Large intestine (tissue), 3 donors: Measurements from ENCODE around the gene DNMT1. TPM values are rescaled to one million over a fixed set of nuclear protein-coding genes. Genes with fewer than 3 reads are reported as not detected.

Experiments used
- DNase-seq, 2 donors: peaks; one replicate each; pipeline versions ENCODE4 v3.0.0 to v3.0.0-alpha.2; 2013
- H3K27ac ChIP-seq: one replicate; pipeline ENCODE4 v1.5.1; 2013; ENCODE audit warnings: low read length
- H3K27me3 ChIP-seq: 2 replicates; pipeline ENCODE4 v1.6.1; 2013; ENCODE audit warnings: low read length; ENCODE audit not compliant: control insufficient read depth, insufficient read depth
- H3K36me3 ChIP-seq: 2 replicates; pipeline ENCODE4 v1.6.1; 2013; ENCODE audit warnings: low read length; ENCODE audit not compliant: control insufficient read depth, insufficient read depth
- H3K4me1 ChIP-seq: one replicate; pipeline ENCODE4 v1.6.1; 2013; ENCODE audit warnings: low read length; ENCODE audit not compliant: control insufficient read depth, insufficient read depth
- H3K4me3 ChIP-seq: one replicate; pipeline ENCODE4 v1.5.1; 2013; ENCODE audit warnings: low read length
- H3K9me3 ChIP-seq: one replicate; pipeline ENCODE4 v1.6.1; 2013; ENCODE audit warnings: mild to moderate bottlenecking, low read depth, low read length, moderate library complexity; ENCODE audit not compliant: control insufficient read depth
- WGBS: methylation state at CpG from one replicate; pipeline ENCODE4 v1.1.5; 2013; ENCODE audit warnings: low lambda C conversion rate; ENCODE audit not compliant: insufficient coverage; 5-methylcytosine and 5-hydroxymethylcytosine counted together
- polyA plus RNA-seq: library from polyadenylated mRNA; unstranded; fragments of 120-200 nt; gene quantifications from one replicate; pipeline ENCODE4 v1.2.1, GENCODE V29; 2013

The DNMT1 gene
- polyA plus RNA-seq, 1 donor, result 51.9 TPM

DNA sequence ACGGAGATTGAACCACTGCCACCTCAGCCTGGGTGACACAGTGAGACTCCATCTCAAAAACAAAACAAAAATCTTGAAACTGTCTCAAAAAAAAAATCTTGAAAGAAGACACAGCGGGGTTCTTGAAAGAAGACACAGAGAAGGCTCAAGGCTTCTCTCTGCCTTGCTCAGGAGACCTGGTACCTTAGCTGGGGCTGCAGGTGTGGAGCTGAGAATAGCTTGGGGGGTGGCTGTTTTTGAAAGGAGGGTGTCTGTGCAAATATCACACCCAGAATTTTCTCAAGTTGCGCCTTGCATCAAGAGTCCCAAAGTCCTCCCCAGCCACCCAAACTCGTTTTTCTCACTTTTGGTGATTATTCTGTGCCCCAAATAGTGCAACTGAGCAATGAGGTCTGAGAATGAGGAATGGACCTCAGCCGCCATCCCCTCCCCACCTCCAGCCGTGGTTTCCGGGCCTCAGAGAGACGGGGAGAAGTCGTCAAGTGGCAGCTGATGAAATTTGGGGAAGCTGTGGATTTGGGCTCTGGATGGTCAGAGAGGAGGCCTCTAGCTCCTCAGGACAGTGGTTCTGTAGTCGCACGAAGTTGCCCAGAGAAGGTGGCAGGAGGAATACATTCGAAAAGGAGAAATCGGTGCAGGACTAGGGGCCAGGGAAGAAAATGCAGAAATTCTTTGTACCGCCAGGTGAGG lies 27.6 kb upstream of the DNMT1 start:
- Histone ChIP-seq H3K27ac (no peak overlapping the region), H3K27me3 (no peaks in the 10 kb centered on the region), H3K4me3 (no peak overlapping the region), H3K9me3 (peaks cover 1% of the 10 kb centered on the region), H3K4me1 (no peaks in the 10 kb centered on the region), H3K36me3 (peaks cover 4% of the 10 kb centered on the region)
- 87% methylated on average over 3 of the region's 14 CpGs for WGBS
- no peak for DNase-seq

DNA sequence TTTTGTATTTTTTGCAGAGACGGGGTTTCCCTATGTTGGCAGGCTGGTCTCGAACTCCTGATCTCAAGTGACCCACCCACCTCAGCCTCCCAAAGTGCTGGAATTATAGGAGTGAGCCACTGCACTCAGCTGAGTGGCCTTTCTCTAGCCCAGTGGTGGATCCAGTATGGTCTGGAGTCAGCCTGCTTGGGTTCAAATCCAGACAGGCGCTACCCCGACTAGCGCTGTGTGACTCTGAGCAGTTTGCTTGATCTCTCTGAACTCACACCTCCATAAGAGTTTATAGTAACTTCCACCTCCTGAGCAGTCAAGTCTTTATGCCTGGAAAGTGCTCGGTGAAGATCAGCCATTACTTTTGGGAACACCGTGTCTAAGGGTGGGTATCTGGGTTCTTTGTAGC lies 25.9 kb upstream of the DNMT1 start:
- DNase-seq, result no peak
- peaks cover 4% of the 10 kb centered on the region for H3K36me3 ChIP-seq
- WGBS, result no CpG with 5 or more reads among the region's 7 CpGs
- no peaks in the 10 kb centered on the region for H3K27me3 ChIP-seq
- H3K4me1 ChIP-seq, result no peaks in the 10 kb centered on the region
- H3K9me3 ChIP-seq, result no peaks in the 10 kb centered on the region
- no peak overlapping the region for H3K4me3 ChIP-seq
- no peak overlapping the region for H3K27ac ChIP-seq

GRCh38 chr19:10219678-10220077 lies 24.9 kb upstream of the DNMT1 start:
- no peak for DNase-seq
- no peak overlapping the region for H3K4me3 ChIP-seq
- no peaks in the 10 kb centered on the region for H3K27me3 ChIP-seq
- H3K9me3 ChIP-seq, result no peaks in the 10 kb centered on the region
- WGBS, result 50% methylated on average over 1 of the region's 3 CpGs
- H3K36me3 ChIP-seq, result peaks cover 4% of the 10 kb centered on the region
- no peaks in the 10 kb centered on the region for H3K4me1 ChIP-seq
- no peak overlapping the region for H3K27ac ChIP-seq

DNA sequence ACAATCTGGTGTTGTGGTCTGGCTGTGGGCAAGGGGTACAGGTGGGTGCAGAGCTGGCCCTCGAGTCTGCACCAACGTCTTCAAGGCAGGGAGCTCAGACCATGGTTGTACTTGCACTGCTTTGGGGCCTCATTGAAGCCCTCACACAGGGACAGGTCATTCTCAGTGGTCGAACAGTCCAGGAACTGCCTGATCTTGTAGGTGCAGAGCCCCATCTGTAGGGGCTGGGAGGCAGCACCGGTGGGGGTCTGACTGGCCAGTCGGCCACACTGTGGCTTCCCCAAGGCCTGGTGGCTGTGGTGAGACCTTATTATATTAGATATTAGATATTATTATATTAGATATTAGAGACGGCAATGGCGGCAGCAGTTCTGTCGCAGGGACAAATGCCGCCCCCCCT lies 22.3 kb upstream of the DNMT1 start:
- no CpG with 5 or more reads among the region's 9 CpGs for WGBS
- no peak for DNase-seq

GRCh38 chr19:10214784-10215183 lies 20.0 kb upstream of the DNMT1 start:
- H3K27ac ChIP-seq, result no peak overlapping the region
- no peaks in the 10 kb centered on the region for H3K27me3 ChIP-seq
- H3K4me3 ChIP-seq, result no peak overlapping the region
- H3K4me1 ChIP-seq, result no peaks in the 10 kb centered on the region
- no peaks in the 10 kb centered on the region for H3K9me3 ChIP-seq
- no peaks in the 10 kb centered on the region for H3K36me3 ChIP-seq
- DNase-seq, result no peak
- no CpG with 5 or more reads among the region's 5 CpGs for WGBS

More for the DNA sequence above, 22.3 kb upstream of the DNMT1 start:
- H3K27ac ChIP-seq, result no peak overlapping the region
- no peaks in the 10 kb centered on the region for H3K9me3 ChIP-seq
- H3K27me3 ChIP-seq, result no peaks in the 10 kb centered on the region
- no peaks in the 10 kb centered on the region for H3K4me1 ChIP-seq
- no peak overlapping the region for H3K4me3 ChIP-seq
- H3K36me3 ChIP-seq, result no peaks in the 10 kb centered on the region

- no peaks in the 10 kb centered on the region for H3K9me3 ChIP-seq
- H3K27me3 ChIP-seq, result no peaks in the 10 kb centered on the region
- no peak overlapping the region for H3K4me3 ChIP-seq
- no peak for DNase-seq
- H3K4me1 ChIP-seq, result no peaks in the 10 kb centered on the region
- WGBS, result 50% methylated on average over 1 of the region's 6 CpGs
- no peak overlapping the region for H3K27ac ChIP-seq
- no peaks in the 10 kb centered on the region for H3K36me3 ChIP-seq
These were observed 16.9 kb upstream of the DNMT1 start for GRCh38 chr19:10211691-10212090.

DNA sequence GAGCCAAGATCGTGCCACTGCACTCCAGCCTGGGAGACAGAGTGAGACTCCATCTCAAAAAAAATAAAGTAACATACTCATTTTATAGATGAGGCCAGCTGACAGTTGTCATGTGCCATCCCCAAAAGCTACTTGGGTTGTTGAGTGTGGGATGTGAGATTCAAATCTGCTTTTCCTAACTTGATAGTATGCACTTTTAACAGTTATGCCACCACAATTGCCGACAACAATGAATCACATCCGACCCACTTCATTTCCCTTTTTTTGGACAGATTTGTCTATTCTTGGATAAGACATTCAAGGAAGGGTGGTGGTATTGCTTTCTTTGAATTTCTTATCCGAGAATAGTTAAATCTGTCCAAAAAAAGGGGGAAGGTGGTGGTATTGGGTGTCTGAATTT lies 16.3 kb upstream of the DNMT1 start:
- H3K27ac ChIP-seq, result no peak overlapping the region
- no peaks in the 10 kb centered on the region for H3K9me3 ChIP-seq
- H3K27me3 ChIP-seq, result no peaks in the 10 kb centered on the region
- no peak for DNase-seq
- WGBS, result 80% methylated on average over 3 of the region's 4 CpGs
- H3K36me3 ChIP-seq, result no peaks in the 10 kb centered on the region
- no peaks in the 10 kb centered on the region for H3K4me1 ChIP-seq
- H3K4me3 ChIP-seq, result no peak overlapping the region

DNA sequence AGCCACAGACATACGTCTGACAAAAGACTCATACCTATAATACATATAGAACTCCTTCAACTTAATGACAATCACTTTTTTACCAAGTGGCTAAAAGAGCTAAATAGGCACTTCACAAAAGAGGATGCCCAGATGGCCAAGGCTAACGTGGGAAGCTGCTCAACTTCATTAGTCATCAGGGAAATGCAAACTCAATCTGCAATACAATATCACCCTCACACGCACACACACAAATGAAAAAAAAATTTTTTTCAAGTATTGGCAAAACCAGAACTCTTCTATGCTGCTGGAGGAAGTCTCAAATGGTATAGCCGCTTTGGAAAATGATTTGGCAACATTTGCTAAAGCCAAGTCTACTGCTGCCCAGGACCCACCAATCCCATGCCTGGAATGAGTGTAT lies 14.6 kb upstream of the DNMT1 start:
- no peaks in the 10 kb centered on the region for H3K27me3 ChIP-seq
- H3K36me3 ChIP-seq, result no peaks in the 10 kb centered on the region
- DNase-seq, result no peak
- H3K4me3 ChIP-seq, result no peak overlapping the region
- 89% methylated on average over 1 of the region's 4 CpGs for WGBS
- H3K4me1 ChIP-seq, result no peaks in the 10 kb centered on the region
- H3K27ac ChIP-seq, result no peak overlapping the region
- H3K9me3 ChIP-seq, result no peaks in the 10 kb centered on the region

DNA sequence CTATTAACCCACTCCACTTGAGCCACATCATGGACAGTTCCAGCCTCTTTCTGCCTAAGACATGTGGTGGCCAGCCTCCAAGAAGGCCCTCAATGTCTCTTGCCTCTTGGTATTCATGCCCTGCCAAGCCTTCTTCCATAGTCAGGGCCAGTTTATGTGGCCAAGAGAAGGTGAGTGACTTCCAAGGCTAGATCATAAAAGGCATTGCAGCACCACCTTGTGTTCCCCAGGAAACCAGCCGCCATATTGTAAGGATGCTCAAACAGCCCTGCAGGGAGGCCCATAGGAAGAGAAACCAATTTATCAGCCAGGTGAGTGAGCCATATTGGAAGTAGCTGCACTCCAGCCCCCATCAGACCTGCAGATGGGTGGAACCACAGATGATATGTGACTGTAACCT lies 12.3 kb upstream of the DNMT1 start:
- Histone ChIP-seq H3K27me3 (no peaks in the 10 kb centered on the region), H3K4me3 (no peak overlapping the region), H3K4me1 (no peaks in the 10 kb centered on the region), H3K36me3 (no peaks in the 10 kb centered on the region), H3K9me3 (no peaks in the 10 kb centered on the region), H3K27ac (no peak overlapping the region)
- WGBS, result no CpG with 5 or more reads among the region's 1 CpG
- no peak for DNase-seq

DNA sequence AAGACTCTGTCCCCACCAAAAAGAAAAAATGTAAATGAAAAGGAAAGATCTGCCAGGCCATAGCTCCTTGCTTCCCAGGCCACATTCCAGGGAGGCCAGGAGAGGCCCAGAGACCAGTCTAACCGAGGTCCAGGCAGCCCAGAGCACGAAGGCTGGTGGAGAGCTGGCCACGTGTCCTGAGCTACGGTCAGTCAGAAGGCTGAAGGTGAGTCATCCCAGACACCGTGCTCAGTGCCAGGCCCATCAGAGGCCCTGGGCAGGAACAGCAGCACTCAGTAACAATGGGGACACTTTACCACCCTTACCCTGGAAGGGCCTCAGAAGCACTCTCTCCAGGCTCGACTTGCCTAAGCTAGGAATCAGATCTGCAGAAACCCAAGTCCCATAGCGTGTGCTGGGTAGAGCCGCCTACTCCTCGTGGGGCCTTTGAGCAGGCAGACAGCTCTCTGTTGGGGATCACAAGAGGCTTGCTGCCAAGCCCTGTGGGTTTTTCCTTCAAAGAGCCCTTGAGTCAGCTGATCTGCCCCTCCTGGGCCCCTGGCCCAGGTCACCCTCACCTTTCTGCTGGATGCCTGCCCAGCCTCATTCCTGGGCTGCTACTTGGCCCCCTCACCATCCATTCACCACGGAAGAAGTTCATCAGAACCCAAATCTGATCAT lies 11.6 kb upstream of the DNMT1 start:
- H3K4me1 ChIP-seq, result no peaks in the 10 kb centered on the region
- H3K4me3 ChIP-seq, result no peak overlapping the region
- H3K36me3 ChIP-seq, result no peaks in the 10 kb centered on the region
- no peaks in the 10 kb centered on the region for H3K9me3 ChIP-seq
- no peak for DNase-seq
- no peaks in the 10 kb centered on the region for H3K27me3 ChIP-seq
- no CpG with 5 or more reads among the region's 10 CpGs for WGBS
- H3K27ac ChIP-seq, result no peak overlapping the region

DNA sequence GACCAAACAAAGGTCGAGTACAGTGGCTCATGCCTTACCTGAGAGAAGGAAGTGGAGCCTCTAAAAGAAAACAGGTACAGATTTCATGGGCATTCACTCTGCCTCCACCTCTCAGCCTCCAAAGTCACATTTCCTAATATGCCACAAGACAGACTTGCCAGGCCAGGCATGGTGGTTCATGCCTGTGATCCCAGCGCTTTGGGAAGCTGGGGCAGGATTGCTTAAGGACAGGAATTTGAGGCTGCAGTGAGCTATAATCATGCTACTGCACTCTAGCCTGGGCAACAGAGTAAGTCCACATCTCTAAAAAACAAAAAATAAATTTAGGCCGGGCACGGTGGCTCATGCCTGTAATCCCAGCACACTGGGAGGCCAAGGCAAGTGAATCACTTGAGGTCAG lies 10.9 kb upstream of the DNMT1 start:
- H3K9me3 ChIP-seq, result no peaks in the 10 kb centered on the region
- H3K4me3 ChIP-seq, result no peak overlapping the region
- H3K27ac ChIP-seq, result no peak overlapping the region
- WGBS, result no CpG with 5 or more reads among the region's 4 CpGs
- H3K36me3 ChIP-seq, result no peaks in the 10 kb centered on the region
- H3K27me3 ChIP-seq, result no peaks in the 10 kb centered on the region
- no peak for DNase-seq
- no peaks in the 10 kb centered on the region for H3K4me1 ChIP-seq
